ENCODE results near the gene PHF11.

DNA sequence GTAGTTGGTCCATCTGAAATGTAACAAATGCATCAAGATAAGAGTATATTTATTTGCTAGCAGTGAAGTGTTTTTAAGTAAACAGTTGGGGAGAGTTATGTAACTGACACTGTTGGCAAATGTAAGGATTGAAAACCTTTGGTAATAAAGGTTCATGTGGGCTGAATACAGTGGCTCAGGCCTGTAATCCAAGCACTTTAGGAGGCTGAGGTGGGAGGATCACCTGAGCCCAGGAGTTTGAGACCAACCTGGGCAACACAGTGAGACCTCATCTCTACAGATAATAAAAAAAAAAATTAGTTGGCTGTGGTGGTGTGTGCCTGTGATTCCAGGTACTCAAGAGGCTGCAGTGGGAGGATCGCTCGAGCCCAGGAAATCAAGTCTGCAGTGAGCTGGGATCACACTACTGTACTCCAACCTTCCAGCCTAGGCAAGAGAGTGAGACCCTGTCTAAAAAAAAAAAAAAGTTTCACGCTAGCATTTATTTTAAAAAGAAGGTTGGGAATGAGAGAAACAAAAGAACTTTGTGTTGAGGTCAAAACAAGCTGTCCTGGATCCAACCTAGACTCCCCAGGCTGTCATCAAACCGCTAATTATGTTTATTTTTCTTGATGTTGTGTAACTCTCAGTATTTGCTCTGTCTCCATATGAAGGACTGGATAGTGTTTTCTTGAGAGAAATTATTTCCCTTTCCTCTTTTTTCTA, 31.0 kb upstream of the PHF11 start:
- no peak for TF ChIP-seq EZH2 (IDR thresholded peaks at IDR 0.05)
- no peak for TF ChIP-seq CTCF (IDR thresholded peaks at IDR 0.05)
- no peak for TF ChIP-seq EZH2phosphoT487 (IDR thresholded peaks at IDR 0.05)

Measured in neural progenitor cell (in vitro differentiated cells).